ENCODE measurements around the gene ZNF839.

- TF ChIP-seq CTCF (IDR thresholded peaks at IDR 0.05) (no peak), ZFX (IDR thresholded peaks at IDR 0.05; ENCODE audit: borderline replicate concordance) (no peak)
Measured at GRCh38 chr14:102303664-102304063, 15.9 kb upstream of the ZNF839 start.
